ENCODE results near the gene FGF21.

FGF21 gene

GRCh38 chr19:48722196-48722708, 33.1 kb upstream of the FGF21 start:
- Histone ChIP-seq H2AFZ (no peak overlapping the region), H3K4me1 (no peaks in the 10 kb centered on the region), H3K36me3 (ENCODE audit: control insufficient read depth, insufficient read depth, low read length) (no peaks in the 10 kb centered on the region), H3K4me2 (ENCODE audit: low read length) (no peak overlapping the region), H3K9me3 (ENCODE audit: control insufficient read depth, low read length) (no peaks in the 10 kb centered on the region), H3K9ac (no peak overlapping the region), H3K4me3 (ENCODE audit: low read depth, low read length) (no peak overlapping the region), H3K27ac (no peak overlapping the region), H3K79me2 (no peaks in the 10 kb centered on the region), H3K27me3 (ENCODE audit: control insufficient read depth, insufficient read depth, low read length) (no peaks in the 10 kb centered on the region)
- TF ChIP-seq CTCF (IDR thresholded peaks at IDR 0.05): no peak

- Histone ChIP-seq H3K27ac (peak overlapping the region; percentile 77), H3K4me3 (ENCODE audit: low read depth, low read length) (no peak overlapping the region), H3K9me3 (ENCODE audit: control insufficient read depth, low read length) (no peaks in the 10 kb centered on the region), H3K9ac (no peak overlapping the region), H2AFZ (peak overlapping the region; percentile 47), H3K79me2 (no peaks in the 10 kb centered on the region), H3K36me3 (ENCODE audit: control insufficient read depth, insufficient read depth, low read length) (no peaks in the 10 kb centered on the region), H3K27me3 (ENCODE audit: control insufficient read depth, insufficient read depth, low read length) (no peaks in the 10 kb centered on the region), H3K4me1 (no peaks in the 10 kb centered on the region), H3K4me2 (ENCODE audit: low read length) (peak overlapping the region; percentile 4)
- TF ChIP-seq CTCF (IDR thresholded peaks at IDR 0.05): no peak
These were observed 30.2 kb upstream of the FGF21 start for GRCh38 chr19:48724796-48725753.

GRCh38 chr19:48726556-48726955, 28.8 kb upstream of the FGF21 start:
- Histone ChIP-seq H3K27me3 (ENCODE audit: control insufficient read depth, insufficient read depth, low read length) (no peaks in the 10 kb centered on the region), H3K4me1 (no peaks in the 10 kb centered on the region), H2AFZ (no peak overlapping the region), H3K9me3 (ENCODE audit: control insufficient read depth, low read length) (no peaks in the 10 kb centered on the region), H3K27ac (peak overlapping the region; percentile 77), H3K79me2 (no peaks in the 10 kb centered on the region), H3K9ac (no peak overlapping the region), H3K4me2 (ENCODE audit: low read length) (no peak overlapping the region), H3K4me3 (ENCODE audit: low read depth, low read length) (no peak overlapping the region), H3K36me3 (ENCODE audit: control insufficient read depth, insufficient read depth, low read length) (no peaks in the 10 kb centered on the region)
- TF ChIP-seq CTCF (IDR thresholded peaks at IDR 0.05): no peak

DNA sequence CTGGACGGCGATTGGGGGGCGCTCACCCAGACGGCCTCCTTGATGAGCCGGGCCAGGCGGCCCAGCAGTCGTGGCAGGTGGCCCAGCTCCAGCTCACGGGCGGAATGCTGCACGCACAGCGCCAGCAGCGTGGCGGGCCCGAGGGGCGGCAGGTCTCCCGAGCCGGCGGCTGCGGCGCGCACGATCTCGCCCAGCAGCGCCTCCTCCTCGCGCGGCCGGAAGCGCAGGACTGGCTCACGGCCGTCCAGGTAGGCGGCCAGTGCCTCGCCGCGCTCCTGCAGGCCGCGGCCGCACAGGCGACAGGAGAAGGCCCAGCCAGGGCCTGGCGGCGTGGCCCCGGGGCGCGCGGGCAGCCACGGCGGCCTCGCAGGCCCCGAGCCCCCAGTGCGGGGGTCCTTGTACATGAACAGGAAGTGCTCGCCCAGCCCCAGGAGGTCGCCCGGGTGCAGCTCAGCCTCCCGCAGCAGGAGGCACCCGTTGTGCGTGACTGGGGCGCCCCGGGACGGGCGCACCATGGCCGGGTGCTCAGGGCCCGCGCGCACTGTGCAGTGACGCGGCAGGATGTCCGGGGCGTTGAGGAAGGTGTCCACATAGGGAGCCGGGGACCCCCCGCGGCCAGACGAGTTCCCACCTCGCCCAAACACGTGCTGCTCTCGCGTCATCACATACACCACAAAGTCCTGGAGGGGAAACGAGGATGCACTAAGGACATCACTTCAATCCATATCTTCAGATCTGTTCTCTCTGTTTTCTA, 26.2 kb upstream of the FGF21 start:
- Histone ChIP-seq H3K27ac (no peak overlapping the region), H3K4me3 (ENCODE audit: low read depth, low read length) (no peak overlapping the region), H3K36me3 (ENCODE audit: control insufficient read depth, insufficient read depth, low read length) (no peaks in the 10 kb centered on the region)

More for the DNA sequence above, 26.2 kb upstream of the FGF21 start:
- Histone ChIP-seq H3K27me3 (ENCODE audit: control insufficient read depth, insufficient read depth, low read length) (no peaks in the 10 kb centered on the region), H3K9ac (no peak overlapping the region), H2AFZ (no peak overlapping the region), H3K4me2 (ENCODE audit: low read length) (no peak overlapping the region), H3K79me2 (no peaks in the 10 kb centered on the region), H3K9me3 (ENCODE audit: control insufficient read depth, low read length) (no peaks in the 10 kb centered on the region), H3K4me1 (no peaks in the 10 kb centered on the region)
- TF ChIP-seq CTCF (IDR thresholded peaks at IDR 0.05): no peak
